Upper lobe of left lung (tissue), 6 donors: ENCODE data around the gene HIF1AN. TPM values are rescaled to one million over a fixed set of nuclear protein-coding genes. Genes with fewer than 3 reads are reported as not detected.

Experiments
- ATAC-seq, 2 donors: fragments of 200-7000 bp; cut with Tn5 transposase; one replicate each; pipeline ENCODE4 v1.9.1; 2022; ENCODE audit warnings: mild to moderate bottlenecking in 2 of 2, moderate library complexity in 2 of 2; ENCODE audit not compliant: low FRiP score in 2 of 2
- DNase-seq, 2 donors: peaks; one replicate each; pipeline ENCODE4 v3.0.0-alpha.2; 2019 to 2020
- H3K27ac ChIP-seq, 4 donors: fragments of 200-600 bp; sonication (generic); one replicate each; pipeline ENCODE4 v1.5.1; 2016 to 2019
- H3K27me3 ChIP-seq, 4 donors: fragments of 200-600 bp; sonication (generic); one replicate each; pipeline ENCODE4 v1.5.1; 2017 to 2019
- H3K36me3 ChIP-seq, 4 donors: fragments of 200-600 bp; sonication (generic); one replicate each; pipeline ENCODE4 v1.5.1; 2016 to 2019
- H3K4me1 ChIP-seq, 4 donors: fragments of 200-600 bp; sonication (generic); one replicate each; pipeline ENCODE4 v1.5.1; 2018 to 2019
- H3K4me3 ChIP-seq, 4 donors: fragments of 200-600 bp; sonication (generic); one replicate each; pipeline ENCODE4 v1.5.1; 2017 to 2019; ENCODE audit warnings: mild to moderate bottlenecking in 2 of 4, moderate library complexity in 1 of 4
- H3K9me3 ChIP-seq, 4 donors: fragments of 200-600 bp; sonication (generic); one replicate each; pipeline ENCODE4 v1.5.1; 2018 to 2019
- CTCF ChIP-seq, 6 experiments: fragments of 450-650 bp in 4 of 6; fragments of 200-600 bp in 2 of 6; sonication (generic) in 2 of 6; IDR thresholded peaks; one replicate each; pipeline ENCODE4 v1.5.1; 2016 to 2019; ENCODE audit warnings: antibody characterized with exemption in 6 of 6
- EP300 ChIP-seq, 4 donors: sonication (generic); formaldehyde crosslinking; IDR thresholded peaks; one replicate each; pipeline ENCODE4 v1.5.1; 2017; ENCODE audit warnings: antibody characterized with exemption in 4 of 4, control low read depth in 2 of 4
- POLR2A ChIP-seq, 4 donors: fragments of 450-650 bp; IDR thresholded peaks; one replicate each; pipeline ENCODE4 v1.5.1; 2016 to 2017; ENCODE audit warnings: antibody characterized with exemption in 4 of 4, mild to moderate bottlenecking in 2 of 4
- POLR2AphosphoS5 ChIP-seq, 2 donors: sonication (generic); formaldehyde crosslinking; IDR thresholded peaks; one replicate each; pipeline ENCODE4 v1.5.1; 2017; ENCODE audit warnings: antibody characterized with exemption in 2 of 2
- whole genome bisulfite sequencing, 2 donors: methylation state at CpG; one replicate each; pipeline ENCODE4 v1.1.5; 2017 to 2018; 5-methylcytosine and 5-hydroxymethylcytosine counted together
- total RNA-seq, 6 donors: library from RNA; depleted of rRNA in 4 of 6; stranded (reverse); fragments of >200 nt in 4 of 6; gene quantifications; one replicate each; pipeline versions ENCODE4 v1.1.0 to v1.2.1, GENCODE V29; 2016 to 2021
- donor health status: DM: no; HTN: no; CAD: no; lungs with moderate emphysema.
- donor health status: DM: no; HTN: yes; CAD: no; lungs with severe emphysema.

Gene HIF1AN
- total RNA-seq, 6 donors from 2014 or later: 7.2 to 34.6 (median 18.4) TPM

- WGBS, 2 donors: 13 to 36% methylated on average over 1 of the region's 1 CpG
- TF ChIP-seq CTCF (IDR thresholded peaks at IDR 0.05) (no peak), EP300 (IDR thresholded peaks at IDR 0.05) (no peak), POLR2AphosphoS5 (IDR thresholded peaks at IDR 0.05) (no peak), POLR2A (IDR thresholded peaks at IDR 0.05) (no peak)
- ATAC-seq (no peak), DNase-seq (no peak)
- no peak overlapping the region for H3K27ac ChIP-seq
- H3K4me3 ChIP-seq: no peak overlapping the region
- H3K9me3 ChIP-seq: no peaks in the 10 kb centered on the region
- H3K27me3 ChIP-seq: no peaks in the 10 kb centered on the region
- H3K4me1 ChIP-seq: no peaks in the 10 kb centered on the region
- no peaks in the 10 kb centered on the region for H3K36me3 ChIP-seq
Measured at GRCh38 chr10:100586959-100587358, 51.2 kb downstream of the HIF1AN start.

GRCh38 chr10:100598166-100598565 lies 62.4 kb downstream of the HIF1AN start:
- no peak overlapping the region for H3K27ac ChIP-seq
- no peak for DNase-seq
- H3K4me1 ChIP-seq: no peaks in the 10 kb centered on the region
- no peaks in the 10 kb centered on the region for H3K36me3 ChIP-seq
- TF ChIP-seq POLR2AphosphoS5 (IDR thresholded peaks at IDR 0.05): no peak
- no peak for TF ChIP-seq POLR2A (IDR thresholded peaks at IDR 0.05)
- no peak for TF ChIP-seq EP300 (IDR thresholded peaks at IDR 0.05)
- TF ChIP-seq CTCF (IDR thresholded peaks at IDR 0.05): no peak
- H3K27me3 ChIP-seq: no peaks in the 10 kb centered on the region
- no peaks in the 10 kb centered on the region for H3K9me3 ChIP-seq
- no peak for ATAC-seq
- no peak overlapping the region for H3K4me3 ChIP-seq

GRCh38 chr10:100600218-100600617 lies 64.5 kb downstream of the HIF1AN start:
- 89 to 90% methylated on average over 4 of the region's 4 CpGs for WGBS, 2 donors

GRCh38 chr10:100607439-100607838 lies 71.7 kb downstream of the HIF1AN start:
- Histone ChIP-seq H3K4me3 (no peak overlapping the region), H3K9me3 (no peaks in the 10 kb centered on the region), H3K4me1 (no peaks in the 10 kb centered on the region), H3K36me3 (no peaks in the 10 kb centered on the region), H3K27ac (no peak overlapping the region), H3K27me3 (no peaks in the 10 kb centered on the region)
- DNase-seq (no peak), ATAC-seq (peak in 1 of 2 donors; percentile 22)
- TF ChIP-seq POLR2AphosphoS5 (IDR thresholded peaks at IDR 0.05) (no peak), EP300 (IDR thresholded peaks at IDR 0.05) (no peak), POLR2A (IDR thresholded peaks at IDR 0.05) (no peak), CTCF (IDR thresholded peaks at IDR 0.05) (no peak)
- 21 to 52% methylated on average over 1 of the region's 1 CpG for WGBS, 2 donors

More at GRCh38 chr10:100600218-100600617, 64.5 kb downstream of the HIF1AN start:
- Histone ChIP-seq H3K4me3 (no peak overlapping the region), H3K36me3 (no peaks in the 10 kb centered on the region), H3K27ac (no peak overlapping the region), H3K9me3 (no peaks in the 10 kb centered on the region), H3K4me1 (no peaks in the 10 kb centered on the region), H3K27me3 (no peaks in the 10 kb centered on the region)
- ATAC-seq (no peak), DNase-seq (no peak)
- TF ChIP-seq POLR2A (IDR thresholded peaks at IDR 0.05) (no peak), CTCF (IDR thresholded peaks at IDR 0.05) (no peak), EP300 (IDR thresholded peaks at IDR 0.05) (no peak), POLR2AphosphoS5 (IDR thresholded peaks at IDR 0.05) (no peak)

Other genes with a start within 250 kb of the HIF1AN start
- gene BLOC1S2, start 249.3 kb upstream of the HIF1AN start, total RNA-seq: 10 to 100 TPM; 25.1 to 51.2 (median 38.5) TPM
- gene PKD2L1, start 205.7 kb upstream of the HIF1AN start, total RNA-seq: 1 to 10 TPM in 5 of 6 donors, under 1 TPM in 1; 0.61 to 8.4 (median 2.0) TPM
- gene SCD, start 188.7 kb upstream of the HIF1AN start, total RNA-seq: 100 to 1,000 TPM; 108 to 464 (median 251) TPM
- gene WNT8B, start 72.9 kb upstream of the HIF1AN start, total RNA-seq: under 1 TPM in 1 of 6 donors, not detected in 5; 0.17 TPM
- 10 to 100 TPM in 3 of 6 donors, 1 to 10 TPM in 3; 3.6 to 43.0 (median 10.3) TPM for gene SEC31B, start 16.1 kb upstream of the HIF1AN start, total RNA-seq
- gene NDUFB8, start 6.1 kb upstream of the HIF1AN start, total RNA-seq: 100 to 1,000 TPM; 110 to 152 (median 137) TPM
- under 1 TPM in 1 of 6 donors, not detected in 5; 0.07 TPM for gene PAX2, start 209.6 kb downstream of the HIF1AN start, total RNA-seq